SK-N-SH (cell line): ENCODE measurements around the gene CDH12. TPM values are rescaled to one million over a fixed set of nuclear protein-coding genes. Genes with fewer than 3 reads are reported as not detected.

Experiments
- CTCF ChIA-PET: fragments of 300-600, 350-600 bp; formaldehyde crosslinking; extraction: SDS; loops from one replicate; lab custom pipeline; 2021; lab: Yijun Ruan, JAX
- POLR2A ChIA-PET: fragments of 350-600 bp; sonication (Branson Sonifier 250); formaldehyde crosslinking; extraction: SDS; loops from one replicate; lab custom pipeline; 2020; ENCODE audit warnings: antibody characterized with exemption, inconsistent platforms; lab: Yijun Ruan, JAX
- DNase-seq: peaks from one replicate; pipeline ENCODE4 v3.0.0; 2012
- H2AFZ ChIP-seq: fragments of 200-600 bp; sonication (generic); 2 replicates; pipeline ENCODE4 v1.8.1; 2016; ENCODE audit warnings: antibody characterized with exemption, mild to moderate bottlenecking, low read depth
- H3F3A ChIP-seq: fragments of 200-600 bp; sonication (generic); replicated peaks from 2 replicates; pipeline ENCODE3; 2016; ENCODE audit warnings: antibody characterized with exemption, mild to moderate bottlenecking; ENCODE audit not compliant: insufficient read depth
- H3K27ac ChIP-seq, 2 experiments: fragments of 200-500 bp in 1 of 2; fragments of 200-600 bp in 1 of 2; sonication (Bioruptor generic) in 1 of 2; sonication (generic), shearing (Covaris generic) in 1 of 2; 2 replicates each; pipeline versions ENCODE4 v1.5.1 to v1.6.1; 2014 to 2016; ENCODE audit warnings: low read depth in 2 of 2, inconsistent platforms in 1 of 2, low read length in 1 of 2, mild to moderate bottlenecking in 1 of 2, mixed read lengths in 1 of 2
- H3K27me3 ChIP-seq: fragments of 200-600 bp; sonication (generic), shearing (Covaris generic); 2 replicates; pipeline ENCODE4 v1.6.1; 2016; ENCODE audit warnings: mixed run types; ENCODE audit not compliant: insufficient read depth
- H3K36me3 ChIP-seq, 2 experiments: fragments of 200-500 bp in 1 of 2; fragments of 200-600 bp in 1 of 2; sonication (Bioruptor generic) in 1 of 2; sonication (generic) in 1 of 2; replicated peaks in 1 of 2; 2 replicates each; pipeline versions ENCODE3 to v1.5.1; 2014 to 2016; ENCODE audit warnings: low read length in 1 of 2, mild to moderate bottlenecking in 1 of 2; ENCODE audit not compliant: insufficient read depth in 2 of 2, control insufficient read depth in 1 of 2
- H3K4me1 ChIP-seq, 2 experiments: fragments of 200-500 bp in 1 of 2; fragments of 200-600 bp in 1 of 2; sonication (Bioruptor generic) in 1 of 2; sonication (generic), shearing (Covaris generic) in 1 of 2; 2 replicates each; pipeline versions ENCODE4 v1.5.1 to v1.6.1; 2014 to 2016; ENCODE audit warnings: low read depth in 1 of 2, low read length in 1 of 2, mixed run types in 1 of 2; ENCODE audit not compliant: insufficient read depth in 2 of 2, control insufficient read depth in 1 of 2
- H3K4me2 ChIP-seq: fragments of 200-600 bp; sonication (generic), shearing (Covaris generic); 2 replicates; pipeline ENCODE4 v1.6.1; 2017; ENCODE audit warnings: mixed run types
- H3K4me3 ChIP-seq, 2 experiments: fragments of 200-500 bp in 1 of 2; fragments of 200-600 bp in 1 of 2; sonication (Bioruptor generic) in 1 of 2; sonication (generic), shearing (Covaris generic) in 1 of 2; 2 replicates each; pipeline versions ENCODE4 v1.5.1 to v1.8.1; 2014 to 2016; ENCODE audit warnings: low read depth in 2 of 2, inconsistent platforms in 1 of 2, low read length in 1 of 2, mild to moderate bottlenecking in 1 of 2, mixed read lengths in 1 of 2, moderate library complexity in 1 of 2
- H3K79me2 ChIP-seq: fragments of 200-600 bp; sonication (generic); 2 replicates; pipeline ENCODE4 v1.8.1; 2017; ENCODE audit warnings: mild to moderate bottlenecking; ENCODE audit not compliant: insufficient read depth
- H3K9ac ChIP-seq: fragments of 200-600 bp; sonication (generic); 2 replicates; pipeline ENCODE4 v1.6.1; 2017; ENCODE audit warnings: mixed run types
- H3K9me2 ChIP-seq: fragments of 200-600 bp; sonication (generic); 2 replicates; pipeline ENCODE4 v1.6.1; 2017; ENCODE audit warnings: mixed run types
- H3K9me3 ChIP-seq: fragments of 200-600 bp; sonication (generic); 2 replicates; pipeline ENCODE4 v1.6.1; 2017; ENCODE audit warnings: mixed run types, mild to moderate bottlenecking, moderate library complexity
- H4K20me1 ChIP-seq: fragments of 200-600 bp; sonication (generic); 2 replicates; pipeline ENCODE4 v1.6.1; 2017; ENCODE audit warnings: mild to moderate bottlenecking, mixed run types; ENCODE audit not compliant: insufficient read depth
- CHD2 ChIP-seq: fragments of 150-350 bp; IDR thresholded peaks from 2 replicates; pipeline ENCODE4 v1.6.1; 2018; ENCODE audit warnings: low read length; ENCODE audit not compliant: partially characterized antibody
- CTCF ChIP-seq: fragments of 200-600 bp; sonication (generic); IDR thresholded peaks from 2 replicates; pipeline ENCODE4 v1.6.1; 2017; ENCODE audit warnings: antibody characterized with exemption, mild to moderate bottlenecking, moderate library complexity
- ELF1 ChIP-seq: IDR thresholded peaks from 2 replicates; pipeline ENCODE4 v1.4.0; 2012
- EP300 ChIP-seq, 2 experiments: IDR thresholded peaks; 2 replicates each; pipeline versions ENCODE4 v1.4.0 to v1.6.1; 2012; ENCODE audit warnings: borderline replicate concordance in 1 of 2, low read depth in 1 of 2, low read length in 1 of 2
- FOXJ3 ChIP-seq: sonication (generic); formaldehyde crosslinking; IDR thresholded peaks from 2 replicates; pipeline ENCODE4 v1.5.1; 2020; ENCODE audit warnings: mild to moderate bottlenecking, missing genetic modification reagents
- GATA2 ChIP-seq: sonication (generic); formaldehyde crosslinking; IDR thresholded peaks from 2 replicates; pipeline ENCODE4 v1.5.0; 2020; ENCODE audit warnings: mild to moderate bottlenecking, missing genetic modification reagents
- MEF2A ChIP-seq: IDR thresholded peaks from 2 replicates; pipeline ENCODE4 v1.4.0; 2012; ENCODE audit warnings: low read depth, borderline replicate concordance
- MXI1 ChIP-seq: IDR thresholded peaks from 2 replicates; pipeline ENCODE4 v1.6.1; 2012; ENCODE audit warnings: mild to moderate bottlenecking, low read depth, low read length, improper control_type of control experiment
- NFIC ChIP-seq: IDR thresholded peaks from 2 replicates; pipeline ENCODE4 v1.4.0; 2012; ENCODE audit warnings: borderline replicate concordance
- SIN3A ChIP-seq: IDR thresholded peaks from 2 replicates; pipeline ENCODE4 v1.6.1; 2012; ENCODE audit warnings: low read depth, mild to moderate bottlenecking, low read length, moderate library complexity, borderline replicate concordance
- SMC3 ChIP-seq: IDR thresholded peaks from 2 replicates; pipeline ENCODE4 v1.6.1; 2012; ENCODE audit warnings: low read depth, low read length, improper control_type of control experiment
- TCF12 ChIP-seq: IDR thresholded peaks from 2 replicates; pipeline ENCODE4 v1.4.0; 2012
- USF1 ChIP-seq: IDR thresholded peaks from 2 replicates; pipeline ENCODE4 v1.4.0; 2012; ENCODE audit warnings: low read depth, borderline replicate concordance
- YY1 ChIP-seq: IDR thresholded peaks from 2 replicates; pipeline ENCODE4 v1.4.0; 2012; ENCODE audit warnings: low read depth, mild to moderate bottlenecking
- ZBTB33 ChIP-seq: IDR thresholded peaks from 2 replicates; pipeline ENCODE4 v1.4.0; 2012; ENCODE audit warnings: low read depth, borderline replicate concordance
- polyA plus RNA-seq, 3 experiments: library from polyadenylated mRNA; depleted of rRNA; stranded (reverse); fragments of >200 nt; gene quantifications; 2 replicates each; pipeline ENCODE4 v1.2.3, GENCODE V29; 2012
- TF ChIP-seq, protein P1 (sequence below): fragments of 150-350 bp; IDR thresholded peaks from 2 replicates; pipeline ENCODE4 v1.6.1; 2016; ENCODE audit warnings: mild to moderate bottlenecking, low read depth, low read length

Gene CDH12
- polyA plus RNA-seq, 1 of the 3 experiments (the other 2 are of a cell fraction): not detected

- TF ChIP-seq SIN3A (no peak), MEF2A (no peak), GATA2 (CRISPR knock-in tag) (no peak), ELF1 (no peak), USF1 (no peak), CTCF (no peak), SMC3 (no peak), YY1 (no peak), ZBTB33 (no peak), EP300 (IDR thresholded peaks at IDR 0.05; ENCODE audit: borderline replicate concordance in 1 of 2, low read depth in 1 of 2, low read length in 1 of 2) (no peak)
- TF ChIP-seq, protein P1, sequence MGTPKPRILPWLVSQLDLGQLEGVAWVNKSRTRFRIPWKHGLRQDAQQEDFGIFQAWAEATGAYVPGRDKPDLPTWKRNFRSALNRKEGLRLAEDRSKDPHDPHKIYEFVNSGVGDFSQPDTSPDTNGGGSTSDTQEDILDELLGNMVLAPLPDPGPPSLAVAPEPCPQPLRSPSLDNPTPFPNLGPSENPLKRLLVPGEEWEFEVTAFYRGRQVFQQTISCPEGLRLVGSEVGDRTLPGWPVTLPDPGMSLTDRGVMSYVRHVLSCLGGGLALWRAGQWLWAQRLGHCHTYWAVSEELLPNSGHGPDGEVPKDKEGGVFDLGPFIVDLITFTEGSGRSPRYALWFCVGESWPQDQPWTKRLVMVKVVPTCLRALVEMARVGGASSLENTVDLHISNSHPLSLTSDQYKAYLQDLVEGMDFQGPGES: no peak
Observed at GRCh38 chr5:22109315-22109714, 743.8 kb downstream of the CDH12 start (continued).

GRCh38 chr5:22108545-22108944 is 744.6 kb downstream of the CDH12 start:
- no peak overlapping the region for H3K9ac ChIP-seq
- H4K20me1 ChIP-seq: no peaks in the 10 kb centered on the region
- no peaks in the 10 kb centered on the region for H3K27me3 ChIP-seq
- no peak overlapping the region for H3K27ac ChIP-seq
- H3K4me1 ChIP-seq: no peaks in the 10 kb centered on the region
- H3K4me3 ChIP-seq: no peak overlapping the region
- no peaks in the 10 kb centered on the region for H3K9me2 ChIP-seq
- ChIA-PET CTCF (no interaction called here), POLR2A (no interaction called here)
- H3K4me2 ChIP-seq: no peak overlapping the region
- H3K36me3 ChIP-seq: no peaks in the 10 kb centered on the region
- no peak for TF ChIP-seq TCF12
- TF ChIP-seq YY1: no peak
- TF ChIP-seq NFIC: no peak
- TF ChIP-seq MXI1: no peak
- TF ChIP-seq CHD2: no peak
- TF ChIP-seq USF1: no peak
- no peak for TF ChIP-seq FOXJ3 (CRISPR knock-in tag)
- DNase-seq: no peak
- H3K9me3 ChIP-seq: no peaks in the 10 kb centered on the region
- H3K79me2 ChIP-seq: no peaks in the 10 kb centered on the region
- H2AFZ ChIP-seq: no peak overlapping the region
- H3F3A ChIP-seq: no peaks in the 10 kb centered on the region
